ENCODE results near the gene PCGF1. TPM values are rescaled to one million over a fixed set of nuclear protein-coding genes. Genes with fewer than 3 reads are reported as not detected.

The PCGF1 gene
- total RNA-seq, 4 donors from 2014 or later = 9.6 to 32.0 (median 19.1) TPM

DNA sequence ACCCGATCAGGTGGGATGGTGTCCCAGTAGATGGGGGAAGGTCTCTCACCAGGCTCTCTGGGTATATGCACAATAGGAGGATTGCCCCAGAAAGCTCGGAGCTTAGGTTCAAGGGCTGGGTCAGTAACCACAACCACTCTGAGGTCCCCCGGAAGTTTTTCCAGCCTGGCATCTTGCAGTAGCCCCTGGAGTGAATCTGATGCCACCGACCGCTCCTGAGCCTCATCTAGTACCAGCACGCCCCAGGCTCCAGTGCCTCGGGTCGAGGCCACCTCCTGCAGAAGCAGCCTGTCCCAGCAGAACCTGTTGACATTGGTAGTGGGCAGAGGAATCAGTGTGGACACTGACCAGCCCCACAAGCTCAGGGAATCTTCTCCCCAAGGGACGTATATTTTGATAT is 16.5 kb upstream of the PCGF1 start:
- no peak for DNase-seq (ENCODE audit: low spot score in 2 of 2)
- no peaks in the 10 kb centered on the region for H3K9me3 ChIP-seq
- WGBS, 2 donors = 81 to 83% methylated on average over 9 of the region's 9 CpGs
- no peak overlapping the region for H3K27ac ChIP-seq
- peaks cover 0 to 15% (median 10%) of the 10 kb centered on the region in 4 donors for H3K4me1 ChIP-seq
- no peak for TF ChIP-seq CTCF (IDR thresholded peaks at IDR 0.05)
- TF ChIP-seq POLR2A (IDR thresholded peaks at IDR 0.05) = no peak
- TF ChIP-seq EP300 (IDR thresholded peaks at IDR 0.05) = no peak
- H3K27me3 ChIP-seq = peaks cover 0 to 22% of the 10 kb centered on the region in 2 donors
- H3K4me3 ChIP-seq = no peak overlapping the region
- H3K36me3 ChIP-seq = peaks cover 0 to 42% (median 12%) of the 10 kb centered on the region in 3 donors

GRCh38 chr2:74522516-74522915 is 15.0 kb upstream of the PCGF1 start:
- Histone ChIP-seq H3K4me1 (peaks cover 0 to under 1% (median 0%) of the 10 kb centered on the region in 4 donors), H3K36me3 (peaks cover 0 to 31% (median 12%) of the 10 kb centered on the region in 3 donors), H3K9me3 (no peaks in the 10 kb centered on the region), H3K27me3 (peaks cover 0 to 37% of the 10 kb centered on the region in 2 donors), H3K27ac (no peak overlapping the region), H3K4me3 (no peak overlapping the region)
- 79 to 80% methylated on average over 3 of the region's 3 CpGs for WGBS, 2 donors
- DNase-seq (ENCODE audit: low spot score in 2 of 2) = no peak
- TF ChIP-seq POLR2A (IDR thresholded peaks at IDR 0.05) = no peak
- TF ChIP-seq CTCF (IDR thresholded peaks at IDR 0.05) = no peak

- peaks cover 0 to 96% of the 10 kb centered on the region in 2 donors for H3K27me3 ChIP-seq
- TF ChIP-seq POLR2A (IDR thresholded peaks at IDR 0.05) (no peak), CTCF (IDR thresholded peaks at IDR 0.05) (no peak), EP300 (IDR thresholded peaks at IDR 0.05) (no peak)
- peaks cover 0 to 30% (median 22%) of the 10 kb centered on the region in 4 donors for H3K4me1 ChIP-seq
- peak overlapping the region in 2 of 4 donors; percentile 32 to 44 for H3K4me3 ChIP-seq
- no peaks in the 10 kb centered on the region for H3K36me3 ChIP-seq
- no peak for DNase-seq (ENCODE audit: low spot score in 2 of 2)
- H3K9me3 ChIP-seq = no peaks in the 10 kb centered on the region
- no peak overlapping the region for H3K27ac ChIP-seq
- WGBS, 2 donors = 65 to 69% methylated on average over 13 of the region's 13 CpGs
Measured at GRCh38 chr2:74516650-74517049, 9.2 kb upstream of the PCGF1 start.

GRCh38 chr2:74515981-74516633 is 8.6 kb upstream of the PCGF1 start:
- no peak for DNase-seq (ENCODE audit: low spot score in 2 of 2)
- no peaks in the 10 kb centered on the region for H3K9me3 ChIP-seq
- no peaks in the 10 kb centered on the region for H3K36me3 ChIP-seq
- no peak overlapping the region for H3K27ac ChIP-seq
- peak overlapping the region in 3 of 4 donors; percentile 16 to 44 (median 32) for H3K4me3 ChIP-seq
- H3K4me1 ChIP-seq = peaks cover 0 to 30% (median 22%) of the 10 kb centered on the region in 4 donors
- WGBS, 2 donors = 4 to 5% methylated on average over 24 to 36 of the region's 72 CpGs
- H3K27me3 ChIP-seq = peaks cover 0 to 100% of the 10 kb centered on the region in 2 donors
- no peak for TF ChIP-seq EP300 (IDR thresholded peaks at IDR 0.05)

DNA sequence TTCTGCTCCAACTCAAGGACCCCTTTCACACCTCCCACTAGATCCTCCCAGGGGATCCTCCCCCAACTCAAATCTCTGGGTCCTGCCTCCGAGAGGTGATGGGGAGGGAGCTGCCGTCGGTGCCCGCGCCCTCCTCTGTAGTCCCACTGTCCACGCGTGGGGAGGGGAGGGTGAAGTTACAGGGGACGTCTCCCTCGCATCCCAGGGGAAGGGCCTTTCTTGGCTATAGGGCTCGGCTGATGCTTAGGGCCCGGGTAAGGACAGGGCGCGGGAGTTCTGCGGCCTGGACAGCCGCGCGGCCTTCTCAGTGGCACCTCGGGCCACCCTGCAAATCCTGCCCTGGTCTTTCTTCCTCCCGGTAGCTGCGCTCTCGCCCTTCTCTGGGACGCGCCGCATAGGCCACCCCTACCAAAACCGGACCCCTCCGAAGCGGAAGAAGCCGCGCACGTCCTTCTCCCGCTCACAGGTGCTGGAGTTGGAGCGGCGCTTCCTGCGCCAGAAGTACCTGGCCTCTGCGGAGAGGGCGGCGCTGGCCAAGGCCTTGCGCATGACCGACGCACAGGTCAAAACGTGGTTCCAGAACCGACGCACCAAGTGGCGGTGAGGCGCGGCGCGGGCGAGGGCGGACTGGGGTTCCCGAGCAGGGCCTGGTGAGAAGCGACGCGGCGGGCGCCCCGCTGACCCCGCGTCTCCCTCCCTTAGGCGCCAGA is 7.9 kb upstream of the PCGF1 start:
- no peak for DNase-seq (ENCODE audit: low spot score in 2 of 2)
- peaks cover 0 to 30% (median 22%) of the 10 kb centered on the region in 4 donors for H3K4me1 ChIP-seq
- H3K4me3 ChIP-seq = peak overlapping the region in 2 of 4 donors; percentile 32 to 44
- 5 to 14% methylated on average over 16 to 49 of the region's 60 CpGs for WGBS, 2 donors
- TF ChIP-seq CTCF (IDR thresholded peaks at IDR 0.05) = no peak
- no peaks in the 10 kb centered on the region for H3K9me3 ChIP-seq
- peaks cover 0 to 99% of the 10 kb centered on the region in 2 donors for H3K27me3 ChIP-seq
- H3K27ac ChIP-seq = no peak overlapping the region
- H3K36me3 ChIP-seq = no peaks in the 10 kb centered on the region
